Measurements from ENCODE around the gene TUNAR.

The TUNAR gene

GRCh38 chr14:95876761-95877538 lies at the start of gene TUNAR:
Gene TUNAR (plus strand): TSS chr14:95876832.
- FAIRE-seq, result no peak

- FAIRE-seq, result no peak
These were observed 47.9 kb upstream of the TUNAR start for GRCh38 chr14:95828649-95829265.

DNA sequence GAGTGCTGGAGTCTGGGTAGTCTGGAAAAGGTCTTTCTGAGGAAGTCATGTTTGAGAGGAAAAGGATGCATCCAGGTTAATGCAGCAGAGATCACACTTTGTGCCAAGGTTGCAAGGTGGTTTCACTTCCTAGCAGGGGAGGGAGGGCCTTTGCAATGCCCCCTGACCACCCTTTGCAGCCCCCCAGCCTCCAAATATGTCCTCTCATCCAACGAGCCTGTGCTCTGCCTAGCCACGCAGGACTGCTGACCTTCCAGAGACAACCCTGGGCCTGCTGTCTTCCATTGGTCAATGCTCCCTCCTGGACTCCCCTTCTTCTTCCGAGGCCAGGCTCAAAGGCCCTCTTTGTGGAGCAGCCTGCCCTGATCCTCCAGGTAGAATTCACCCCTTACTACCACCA lies 47.3 kb upstream of the TUNAR start:
- FAIRE-seq, result no peak

DNA sequence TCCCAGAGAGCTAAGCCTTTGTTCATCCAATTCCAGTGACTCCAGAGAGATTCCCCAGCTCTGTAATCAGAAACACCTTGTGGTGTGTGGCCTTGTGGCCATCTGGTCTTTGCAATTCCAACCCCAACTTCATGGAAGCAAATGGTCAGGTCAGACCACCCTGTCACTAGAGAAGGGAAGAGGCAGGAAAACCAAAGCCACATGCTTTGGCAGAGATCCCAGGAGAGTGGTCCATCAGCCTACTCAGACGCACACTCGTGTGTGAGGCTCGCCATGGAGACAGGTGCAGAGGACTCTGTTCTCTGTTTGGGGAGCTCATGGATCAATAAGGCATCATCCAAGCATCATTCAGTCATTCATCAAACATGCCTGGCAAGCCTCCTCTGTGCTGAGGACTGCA lies 46.2 kb upstream of the TUNAR start:
- FAIRE-seq, result no peak

- FAIRE-seq, result no peak
These were observed 45.6 kb upstream of the TUNAR start for GRCh38 chr14:95831041-95831440.

DNA sequence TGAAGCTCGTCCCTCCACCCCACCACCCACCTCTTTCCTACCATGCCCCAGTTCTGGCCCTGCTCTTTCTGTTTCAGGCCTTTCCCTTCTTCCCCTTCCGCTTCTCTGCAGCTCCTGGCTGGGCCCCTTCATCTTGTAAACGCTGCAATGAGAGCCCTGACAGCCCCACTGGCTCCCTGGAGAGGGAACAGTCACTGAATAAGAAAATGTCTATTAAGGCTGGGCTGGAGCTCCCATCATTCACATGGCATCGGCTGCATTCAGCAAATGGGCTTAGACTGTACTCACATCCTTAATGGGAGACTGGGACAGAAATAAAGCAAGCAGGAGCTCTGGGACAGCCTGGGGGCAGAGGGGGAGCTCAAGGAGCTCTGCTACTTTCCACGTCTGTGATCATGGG lies 45.2 kb upstream of the TUNAR start:
- no peak for FAIRE-seq

- no peak for FAIRE-seq
These were observed 44.6 kb upstream of the TUNAR start for GRCh38 chr14:95832012-95832411.

GRCh38 chr14:95833429-95833828 lies 43.2 kb upstream of the TUNAR start:
- FAIRE-seq, result no peak

DNA sequence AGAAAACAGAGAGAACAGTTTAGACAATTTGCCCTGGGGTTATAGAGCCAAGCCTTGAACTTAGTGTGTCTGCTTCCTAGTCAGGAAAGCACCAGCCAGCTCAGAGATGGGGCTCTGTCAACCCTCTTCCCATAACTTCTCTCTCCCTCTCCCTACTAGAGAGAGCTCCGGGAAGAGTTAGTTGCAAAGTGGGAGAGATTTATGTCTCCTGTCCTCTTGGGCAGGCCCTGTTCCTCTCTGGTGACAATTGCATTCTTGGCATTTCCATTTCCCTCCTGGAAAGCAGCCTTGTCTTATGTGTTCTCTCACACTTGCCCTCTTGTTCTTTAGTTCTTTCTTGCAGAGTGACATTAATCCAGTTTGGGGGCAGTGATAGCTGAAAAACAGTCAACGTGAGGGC lies 42.1 kb upstream of the TUNAR start:
- no peak for FAIRE-seq

DNA sequence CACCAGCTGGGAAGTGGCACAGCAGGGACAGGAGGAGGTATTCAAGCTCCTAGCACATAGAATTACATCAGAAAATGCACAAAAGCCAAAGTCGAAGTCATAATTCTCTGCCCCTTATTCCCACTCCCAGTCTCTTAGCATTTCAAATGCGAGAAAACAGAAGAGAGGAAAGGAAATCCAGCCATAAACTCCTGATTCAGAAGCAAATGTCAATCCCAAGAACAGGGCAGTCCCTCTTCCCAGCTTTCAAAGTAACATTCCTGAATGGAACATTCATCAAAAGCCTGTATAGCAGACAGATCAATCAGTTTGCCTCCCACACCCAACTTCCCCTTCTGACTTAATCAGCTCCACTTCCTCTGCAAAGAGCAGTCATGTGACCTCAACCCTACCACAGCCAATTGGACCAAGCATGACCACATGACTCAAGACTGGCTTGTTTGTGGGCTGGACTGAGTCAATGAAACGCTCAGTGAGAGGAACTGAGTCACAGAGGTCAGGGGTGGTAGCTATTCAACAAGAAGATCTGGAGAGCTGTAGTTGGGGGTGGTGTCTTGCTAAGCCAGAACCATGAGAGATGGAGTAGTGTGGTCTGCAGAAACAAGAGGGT lies 41.4 kb upstream of the TUNAR start:
- no peak for FAIRE-seq

- FAIRE-seq, result no peak
These were observed 37.8 kb upstream of the TUNAR start for GRCh38 chr14:95838862-95839261.

- FAIRE-seq, result no peak
These were observed 36.4 kb upstream of the TUNAR start for GRCh38 chr14:95840094-95840700.

DNA sequence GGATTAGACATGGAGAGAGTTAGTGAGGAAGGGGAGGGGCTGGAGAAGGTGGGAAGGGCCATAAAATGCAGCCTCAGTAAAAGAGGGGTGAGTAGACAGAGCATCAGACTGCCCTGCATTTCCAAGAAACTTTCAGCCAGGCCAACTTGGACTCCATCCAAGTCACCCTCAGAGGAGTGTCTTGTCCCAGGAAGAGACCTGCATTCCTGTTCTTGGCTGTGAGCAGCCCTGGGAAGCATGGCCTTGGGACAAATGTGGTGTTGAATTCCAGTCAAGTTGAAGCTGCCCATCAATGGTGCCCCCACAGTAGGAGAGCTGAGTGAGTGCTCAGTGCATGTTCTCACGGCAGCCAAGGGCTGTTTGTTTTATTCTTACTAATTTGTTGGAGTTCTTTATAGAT lies 35.0 kb upstream of the TUNAR start:
- FAIRE-seq, result no peak

DNA sequence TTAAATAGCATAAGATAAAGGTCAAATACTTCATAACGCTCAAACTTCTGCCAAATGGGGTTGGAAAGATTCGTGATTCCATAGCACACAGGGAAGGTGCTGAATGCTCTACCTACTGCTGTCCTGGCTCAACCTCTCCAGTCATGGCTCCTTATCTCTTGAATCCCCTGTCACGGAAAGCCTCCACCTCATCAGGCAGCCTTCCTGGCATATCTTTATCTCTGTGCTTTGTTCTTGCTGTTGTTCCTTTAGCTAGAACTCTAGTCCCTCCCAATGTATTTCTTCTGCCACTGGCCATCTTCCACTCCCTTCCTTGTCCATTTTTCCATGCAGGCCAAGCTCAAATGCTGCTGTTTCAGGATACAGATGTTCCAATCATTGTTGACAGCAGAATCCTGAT lies 26.9 kb upstream of the TUNAR start:
- FAIRE-seq, result no peak

DNA sequence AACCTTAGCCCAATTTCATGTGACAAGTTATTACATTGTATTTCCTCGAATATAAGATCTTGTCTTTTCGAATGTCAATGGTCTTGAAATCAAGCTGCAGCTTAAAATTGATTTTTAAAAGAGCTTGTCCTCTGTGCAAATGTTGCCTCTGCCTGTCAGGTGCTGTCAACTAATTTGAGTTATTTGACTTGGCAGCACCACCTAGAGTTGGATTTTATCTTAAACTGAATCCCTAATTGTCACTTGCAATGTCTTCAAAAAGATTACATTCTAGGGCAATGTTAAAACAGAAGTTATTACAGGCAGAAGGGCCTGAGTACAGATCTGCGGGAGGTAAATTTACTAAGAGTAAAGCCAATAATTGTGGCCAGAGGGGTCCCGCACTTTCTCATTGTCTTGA lies 26.2 kb upstream of the TUNAR start:
- no peak for FAIRE-seq

DNA sequence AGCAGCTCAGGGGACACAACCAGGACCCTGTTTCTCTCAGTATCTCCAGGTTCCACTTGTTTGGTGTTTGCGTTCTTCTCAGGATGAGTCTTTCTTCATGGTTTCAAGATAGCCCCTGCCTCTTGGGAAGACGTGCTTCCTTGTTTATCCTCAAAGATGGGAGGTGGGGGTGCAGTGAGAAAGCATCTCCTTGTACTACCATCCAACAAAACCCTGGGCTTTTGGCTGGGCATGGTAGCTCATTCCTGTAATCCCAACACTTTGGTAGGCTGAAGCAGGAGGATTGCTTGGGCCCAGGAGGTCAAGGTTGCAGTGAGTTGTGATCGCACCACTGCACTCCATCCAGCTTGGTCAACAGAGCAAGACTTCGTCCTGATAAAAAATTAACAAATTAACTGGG lies 21.0 kb upstream of the TUNAR start:
- FAIRE-seq, result no peak

DNA sequence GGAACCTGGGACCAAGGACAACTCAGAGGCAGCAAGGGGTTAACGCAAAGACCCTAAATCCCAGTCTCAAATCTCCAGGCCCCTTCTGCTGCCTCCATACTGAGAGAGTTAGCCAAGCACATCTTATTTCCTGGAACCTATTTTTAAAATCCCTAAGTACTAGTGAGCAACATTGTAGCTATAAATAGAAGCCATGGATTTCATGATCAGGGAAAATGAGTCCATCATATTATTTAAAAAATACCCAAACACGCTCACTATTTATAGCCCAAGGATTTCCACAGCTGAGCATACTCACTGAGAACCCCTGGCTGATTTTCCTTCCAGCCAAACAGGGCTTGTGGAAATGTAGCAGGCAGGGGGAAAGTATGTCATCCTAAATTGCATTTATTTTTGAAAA lies 19.4 kb upstream of the TUNAR start:
- FAIRE-seq, result peak; percentile 60

- FAIRE-seq, result no peak
These were observed 17.7 kb upstream of the TUNAR start for GRCh38 chr14:95858893-95859292.

GRCh38 chr14:95862243-95862642 lies 14.4 kb upstream of the TUNAR start:
- FAIRE-seq, result no peak

GRCh38 chr14:95863295-95863694 lies 13.3 kb upstream of the TUNAR start:
- no peak for FAIRE-seq

DNA sequence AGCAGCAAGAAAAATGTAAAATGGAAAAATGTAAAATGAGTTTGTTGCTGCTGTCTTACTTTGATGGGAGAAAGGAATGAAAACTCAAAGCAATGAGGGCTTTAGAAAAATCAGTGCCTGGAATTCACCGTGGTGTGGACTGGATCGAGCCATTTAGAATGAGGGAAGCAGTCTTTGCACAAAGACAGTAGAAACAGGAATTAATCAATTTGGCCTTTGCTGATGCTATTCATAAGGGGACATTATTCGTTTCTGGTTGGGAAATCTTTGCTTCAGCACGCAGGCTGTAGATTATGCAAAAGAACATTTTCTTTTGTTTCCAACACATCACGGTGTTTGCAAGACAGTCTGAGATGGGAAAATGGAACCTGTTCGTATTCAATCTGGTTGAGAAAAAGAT lies 6.9 kb upstream of the TUNAR start:
- FAIRE-seq, result no peak

DNA sequence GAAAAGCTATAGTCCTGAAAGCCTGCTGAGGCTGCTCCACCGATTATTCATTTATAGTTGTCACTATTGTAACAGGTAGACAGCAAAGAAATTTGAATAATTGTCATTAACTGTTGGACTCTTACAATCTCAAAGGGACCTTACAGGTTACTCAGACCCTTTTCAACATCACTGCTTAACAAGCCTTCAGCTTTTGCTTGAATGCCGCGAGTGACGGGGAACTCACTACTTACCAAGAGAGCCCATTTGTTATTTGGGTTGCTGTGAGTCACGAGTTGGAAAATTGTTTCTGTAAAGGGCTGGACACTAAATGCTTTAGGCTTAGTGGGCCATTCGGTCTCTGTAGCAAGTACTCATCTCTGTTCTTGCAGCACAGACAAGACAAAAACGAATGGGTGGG lies 5.9 kb upstream of the TUNAR start:
- no peak for FAIRE-seq

DNA sequence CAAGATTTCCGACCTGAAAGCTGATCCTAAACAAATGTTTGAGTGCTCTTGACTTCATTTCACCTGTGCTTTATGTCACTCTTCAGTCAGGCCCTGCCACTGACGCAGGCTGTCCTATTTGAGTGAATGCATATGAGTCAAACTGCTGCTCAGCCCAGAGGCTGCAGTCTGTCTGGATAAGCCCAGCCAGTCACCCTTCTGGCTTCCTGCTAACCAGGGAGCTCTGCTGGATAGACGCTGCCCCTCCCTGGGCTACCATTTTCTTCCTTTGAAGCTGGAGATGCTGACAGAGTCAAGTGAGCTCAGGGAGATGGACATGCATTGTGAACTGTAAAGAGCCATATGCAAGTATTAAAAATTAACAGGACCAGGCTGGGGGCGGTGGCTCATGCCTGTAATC lies 5.1 kb upstream of the TUNAR start:
- no peak for FAIRE-seq

DNA sequence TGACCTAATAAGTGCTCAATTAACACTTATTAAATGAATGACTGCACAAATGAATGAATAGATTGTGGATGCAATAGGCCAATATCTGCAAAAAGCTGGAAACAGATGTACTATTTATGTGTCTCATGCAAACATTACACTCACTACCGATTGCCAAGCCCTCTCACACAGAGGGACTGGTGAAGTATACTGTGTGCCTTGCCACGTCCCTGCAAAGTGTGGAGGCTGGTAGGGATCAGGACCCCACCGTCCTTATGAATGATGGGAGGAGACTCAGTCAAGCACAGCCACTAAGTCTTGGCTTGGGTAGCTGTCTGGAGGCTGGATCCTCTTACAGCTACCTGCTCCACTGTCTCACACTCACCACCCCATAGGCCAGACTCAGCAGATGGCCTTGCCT lies 3.9 kb upstream of the TUNAR start:
- FAIRE-seq, result no peak
